GM12878 (cell line): ENCODE measurements around the gene CRHR2. TPM values are rescaled to one million over a fixed set of nuclear protein-coding genes. Genes with fewer than 3 reads are reported as not detected.

Source experiments
- ATAC-seq: fragments of 200-7000 bp; cut with Tn5 transposase; 3 replicates; pipeline ENCODE4 v1.9.1; 2020; ENCODE audit warnings: mild to moderate bottlenecking, moderate library complexity
- BruUV-seq: library from RNA; stranded (reverse); fragments of 400-500 nt; replicated peaks from 2 replicates; lab custom pipeline; 2021; lab: Mats Ljungman, UMichigan
- CTCF ChIA-PET: fragments of 300-600 bp; sonication (Branson Sonifier 250); formaldehyde crosslinking; extraction: SDS; loops from one replicate; lab custom pipeline; 2021; ENCODE audit warnings: inconsistent platforms; lab: Yijun Ruan, JAX
- POLR2A ChIA-PET: fragments of 350-600 bp; formaldehyde crosslinking; extraction: SDS; loops from one replicate; lab custom pipeline; 2021; ENCODE audit warnings: inconsistent platforms; lab: Charles Lee
- RAD21 ChIA-PET: fragments of 300-600 bp; sonication (Branson Sonifier 250); formaldehyde crosslinking; loops from one replicate; lab custom pipeline; 2023; ENCODE audit warnings: antibody characterized with exemption; ENCODE audit not compliant: unreplicated experiment; lab: Charles Lee
- SMC1A ChIA-PET: fragments of 300-600 bp; sonication (Branson Sonifier 250); formaldehyde crosslinking; loops from one replicate; lab custom pipeline; 2023; ENCODE audit not compliant: unreplicated experiment, uncharacterized antibody; lab: Charles Lee
- DNase-seq: peaks from one replicate; pipeline ENCODE4 v3.0.0-alpha.2; 2011; ENCODE audit warnings: low read depth, low spot score
- FAIRE-seq: peaks from 3 replicates; lab custom pipeline; 2011; peaks lifted over from hg19 to GRCh38; lab: Jason Lieb, UNC
- H2AFZ ChIP-seq: 2 replicates; pipeline ENCODE4 v1.6.0; 2011; ENCODE audit warnings: low read depth, low read length, control low read depth; ENCODE audit not compliant: control insufficient read depth
- H3K27ac ChIP-seq: 2 replicates; pipeline ENCODE4 v1.5.1; 2011; ENCODE audit warnings: control low read depth; ENCODE audit not compliant: control insufficient read depth, insufficient read depth
- H3K27me3 ChIP-seq, 2 experiments: replicated peaks in 1 of 2; 2 replicates each; pipeline versions ENCODE4 v1.6.0 to v1.6.1; 2011; ENCODE audit warnings: low read length in 1 of 2; ENCODE audit not compliant: control insufficient read depth in 2 of 2, insufficient read depth in 2 of 2
- H3K36me3 ChIP-seq, 2 experiments: 2 replicates each; pipeline ENCODE4 v1.5.1; 2011; ENCODE audit warnings: low read length in 1 of 2; ENCODE audit not compliant: control insufficient read depth in 2 of 2, insufficient read depth in 2 of 2
- H3K4me1 ChIP-seq: 2 replicates; pipeline ENCODE4 v1.6.1; 2011; ENCODE audit warnings: mild to moderate bottlenecking, low read length, moderate library complexity, mixed read lengths; ENCODE audit not compliant: control insufficient read depth, insufficient read depth
- H3K4me2 ChIP-seq: 2 replicates; pipeline ENCODE4 v1.6.0; 2011; ENCODE audit warnings: control low read depth; ENCODE audit not compliant: control insufficient read depth, insufficient read depth
- H3K4me3 ChIP-seq: fragments of 200-600 bp; sonication (generic); 2 replicates; pipeline ENCODE4 v1.5.1; 2016
- H3K79me2 ChIP-seq: 2 replicates; pipeline ENCODE4 v1.6.0; 2011; ENCODE audit warnings: low read length; ENCODE audit not compliant: control insufficient read depth, insufficient read depth
- H3K9ac ChIP-seq: 2 replicates; pipeline ENCODE4 v1.8.0; 2011; ENCODE audit warnings: low read length, control low read depth, mixed read lengths; ENCODE audit not compliant: control insufficient read depth, insufficient read depth
- H3K9me3 ChIP-seq: replicated peaks from 3 replicates; pipeline ENCODE4 v1.5.1; 2011; ENCODE audit warnings: mild to moderate bottlenecking, low read length; ENCODE audit not compliant: control insufficient read depth, insufficient read depth
- H4K20me1 ChIP-seq: 2 replicates; pipeline ENCODE4 v1.6.0; 2011; ENCODE audit not compliant: control insufficient read depth, insufficient read depth
- ATF2 ChIP-seq: IDR thresholded peaks from 2 replicates; pipeline ENCODE4 v1.6.1; 2012; ENCODE audit warnings: low read length, inconsistent platforms
- BMI1 ChIP-seq: fragments of 450-650 bp; IDR thresholded peaks from 2 replicates; pipeline ENCODE4 v1.6.1; 2016; ENCODE audit warnings: mild to moderate bottlenecking, moderate library complexity, borderline replicate concordance
- CREB1 ChIP-seq: IDR thresholded peaks from 2 replicates; pipeline ENCODE4 v1.6.1; 2012; ENCODE audit warnings: low read depth, mild to moderate bottlenecking, inconsistent platforms
- RELA ChIP-seq: fragments of 450-650 bp; IDR thresholded peaks from 2 replicates; pipeline ENCODE4 v1.8.0; 2014; ENCODE audit warnings: borderline replicate concordance; ENCODE audit not compliant: partially characterized antibody
- SMAD1 ChIP-seq: fragments of 450-650 bp; IDR thresholded peaks from 2 replicates; pipeline ENCODE4 v1.6.1; 2018; ENCODE audit warnings: mild to moderate bottlenecking, low read depth; ENCODE audit not compliant: partially characterized antibody
- SP1 ChIP-seq: IDR thresholded peaks from one replicate; pipeline ENCODE4 v1.6.1; 2011; ENCODE audit warnings: low read depth, low read length
- STAT3 ChIP-seq: IDR thresholded peaks from 2 replicates; pipeline ENCODE4 v1.6.1; 2011; ENCODE audit warnings: low read depth, low read length, improper control_type of control experiment
- SUPT20H ChIP-seq: IDR thresholded peaks from 2 replicates; pipeline ENCODE4 v1.6.1; 2011; ENCODE audit warnings: low read depth, mild to moderate bottlenecking, low read length, moderate library complexity, borderline replicate concordance; ENCODE audit not compliant: control insufficient read depth
- ZNF274 ChIP-seq: IDR thresholded peaks from one replicate; pipeline ENCODE4 v1.8.0; 2011; ENCODE audit not compliant: insufficient read length, insufficient read depth
- ZNF384 ChIP-seq: IDR thresholded peaks from 2 replicates; pipeline ENCODE4 v1.6.1; 2012; ENCODE audit warnings: low read depth, mild to moderate bottlenecking, low read length, improper control_type of control experiment, borderline replicate concordance
- WGBS: methylation state at CpG from one replicate; pipeline ENCODE4 v1.1.6; 2016; ENCODE audit warnings: low lambda C conversion rate; ENCODE audit not compliant: insufficient replicate concordance, insufficient coverage; ENCODE audit errors: missing lambda C conversion rate; 5-methylcytosine and 5-hydroxymethylcytosine counted together
- in situ Hi-C: fragments of 300-500 bp; cut with MboI; formaldehyde crosslinking; loops from 9 replicates; pipeline ENCODE4 v1.14.3; 2018; ENCODE audit warnings: mixed read lengths
- intact Hi-C: fragments of 100-400 bp; cut with micrococcal nuclease; formaldehyde crosslinking; loops from one replicate; pipeline ENCODE4 v1.14.2; 2022; ENCODE audit not compliant: unreplicated experiment
- polyA plus RNA-seq, 11 experiments: library from polyadenylated mRNA; depleted of rRNA in 4 of 11; unstranded in 6 of 11; stranded (reverse) in 5 of 11; fragments of >200 nt; fragmentation: Nextera tagmentation in 4 of 11; fragmentation: Illumina TruSeq in 1 of 11; extraction: Ambion mirVana in 4 of 11; extraction: Trizol in 1 of 11; gene quantifications; 1 replicate in 1 of 11; 2 replicates in 10 of 11; pipeline versions ENCODE4 v1.2.1 to v1.2.3, GENCODE V29; 2011 to 2016; ENCODE audit warnings: inconsistent platforms in 2 of 11, missing spikeins in 2 of 11, low read depth in 1 of 11
- total RNA-seq, 4 experiments: library from RNA; depleted of rRNA in 3 of 4; stranded (reverse); fragments of >200 nt in 3 of 4; fragmentation: Illumina TruSeq in 1 of 4; extraction: Trizol in 1 of 4; gene quantifications; 2 replicates each; pipeline versions ENCODE4 v1.2.1 to v1.2.3, GENCODE V29; 2013 to 2021

The CRHR2 gene
- total and polyA plus RNA-seq, 10 of the 15 experiments (the other 5 are each of a cell fraction or from before 2014, with no cell fraction given), result not detected

GRCh38 chr7:30633223-30633622, 49.0 kb downstream of the CRHR2 start:
- no peaks in the 10 kb centered on the region for H4K20me1 ChIP-seq
- ChIA-PET RAD21 (no interaction called here), CTCF (no interaction called here), SMC1A (no interaction called here), POLR2A (no interaction called here)
- no peak for TF ChIP-seq SUPT20H
- TF ChIP-seq ZNF274, result no peak
- no peak for TF ChIP-seq STAT3
- no peak for TF ChIP-seq SMAD1
- no peaks in the 10 kb centered on the region for H3K9me3 ChIP-seq
- WGBS, result 49% methylated on average over 3 of the region's 3 CpGs
- BruUV-seq, result no TSS peak
- H3K4me3 ChIP-seq, result no peak overlapping the region
- no peaks in the 10 kb centered on the region for H3K27me3 ChIP-seq
- no peak overlapping the region for H3K9ac ChIP-seq
- H3K4me1 ChIP-seq, result no peaks in the 10 kb centered on the region
- no peaks in the 10 kb centered on the region for H3K79me2 ChIP-seq
- in situ Hi-C loops (no loop called here), intact Hi-C loops (no loop called here)
- peaks cover 12 to 24% of the 10 kb centered on the region in 2 experiments for H3K36me3 ChIP-seq
- FAIRE-seq (no peak), DNase-seq (no peak), ATAC-seq (no peak)
- H3K4me2 ChIP-seq, result no peak overlapping the region
- no peak overlapping the region for H3K27ac ChIP-seq
- H2AFZ ChIP-seq, result no peak overlapping the region

GRCh38 chr7:30630986-30631385, 51.3 kb downstream of the CRHR2 start:
- no peak overlapping the region for H3K9ac ChIP-seq
- CTCF ChIA-PET, result interaction anchor here (0.6 to 1.0 kb wide), 3 partner anchors 12 to 109 kb away, joined by 3 to 4 read pairs (median 3); partner anchors contain the start of gene CRHR2
- no peaks in the 10 kb centered on the region for H3K79me2 ChIP-seq
- ATAC-seq (peak; percentile 43), DNase-seq (no peak), FAIRE-seq (peak; percentile 7)
- RAD21 ChIA-PET, result interaction anchor here (0.7 kb wide), 1 partner anchor 28 kb away, joined by 3 read pairs; no protein-coding TSS in a partner anchor
- no peaks in the 10 kb centered on the region for H4K20me1 ChIP-seq
- BruUV-seq, result no TSS peak
- TF ChIP-seq CREB1 (0 out of 2 replicates have a peak, but pooled peaks have one; percentile 12), ATF2 (0 out of 2 replicates have a peak, but pooled peaks have one; percentile 25), RELA (no peak), BMI1 (no peak), SP1 (no peak), ZNF384 (no peak)
- H3K4me3 ChIP-seq, result no peak overlapping the region
- H3K4me1 ChIP-seq, result no peaks in the 10 kb centered on the region
- 30% methylated on average over 4 of the region's 4 CpGs for WGBS
- no peaks in the 10 kb centered on the region for H3K27me3 ChIP-seq
- in situ Hi-C loops, result no loop called here
- peak overlapping the region; percentile 16; the same call in 1 of the 2 replicates for H3K27ac ChIP-seq
- peaks cover 17 to 24% of the 10 kb centered on the region in 2 experiments for H3K36me3 ChIP-seq
- SMC1A ChIA-PET, result interaction anchor here (0.8 to 1.1 kb wide), 2 partner anchors 10 to 14 kb away, joined by 3 read pairs; no protein-coding TSS in a partner anchor
- intact Hi-C loops, result no loop called here
- H3K9me3 ChIP-seq, result no peaks in the 10 kb centered on the region
- H2AFZ ChIP-seq, result no peak overlapping the region
- no peak overlapping the region for H3K4me2 ChIP-seq
- POLR2A ChIA-PET, result no interaction called here
